HG02981 (cell line): ENCODE measurements around the gene FOSL2.
"Not testable (repeated sequence)": the region's sequence is repeated elsewhere in the genome, so short reads cannot be mapped to it uniquely, and the experiment has no call there.

Experiments
- ATAC-seq: cut with Tn5 transposase; IDR thresholded peaks from one replicate; pipeline ENCODE4 v1.9.1; 2021; ENCODE audit warnings: mild to moderate bottlenecking, moderate library complexity; ENCODE audit not compliant: unreplicated experiment

Gene FOSL2

GRCh38 chr2:28371728-28372127 lies 20.9 kb upstream of the FOSL2 start:
- ATAC-seq: not testable (repeated sequence)

- no peak for ATAC-seq
Measured at GRCh38 chr2:28373854-28374253, 18.8 kb upstream of the FOSL2 start.

- no peak for ATAC-seq
Measured at GRCh38 chr2:28374331-28374730, 18.3 kb upstream of the FOSL2 start.

GRCh38 chr2:28375236-28375635 lies 17.4 kb upstream of the FOSL2 start:
- ATAC-seq: no peak

GRCh38 chr2:28375742-28376631 lies 16.7 kb upstream of the FOSL2 start:
- ATAC-seq: no peak

GRCh38 chr2:28377195-28377816 lies 15.4 kb upstream of the FOSL2 start:
- no peak for ATAC-seq

GRCh38 chr2:28377984-28378678 lies 14.5 kb upstream of the FOSL2 start:
- no peak for ATAC-seq

GRCh38 chr2:28378679-28379584 lies 13.7 kb upstream of the FOSL2 start:
- ATAC-seq: no peak

- no peak for ATAC-seq
Measured at GRCh38 chr2:28380219-28380618, 12.4 kb upstream of the FOSL2 start.

GRCh38 chr2:28381225-28382180 lies 11.2 kb upstream of the FOSL2 start:
- no peak for ATAC-seq

- ATAC-seq: no peak
Measured at GRCh38 chr2:28382755-28383154, 9.9 kb upstream of the FOSL2 start.

GRCh38 chr2:28387082-28387960 lies 5.3 kb upstream of the FOSL2 start:
- ATAC-seq: no peak

GRCh38 chr2:28389399-28390240 lies 3.0 kb upstream of the FOSL2 start:
- ATAC-seq: no peak

GRCh38 chr2:28390241-28390745 lies 2.4 kb upstream of the FOSL2 start:
- no peak for ATAC-seq

- no peak for ATAC-seq
Measured at GRCh38 chr2:28390746-28391563, 1.7 kb upstream of the FOSL2 start.

GRCh38 chr2:28391564-28392296 lies 928 bp upstream of the FOSL2 start:
- peak; percentile 28 for ATAC-seq
